NCI-H2196 (cell line): ENCODE data around the gene IL21R.
A peak's percentile ranks its signal among the peaks of the same experiment; 100 is the strongest.

Source experiments
- DNase-seq: peaks from one replicate; lab custom pipeline; 2025; ENCODE audit not compliant: unreplicated experiment; lab: John Stamatoyannopoulos, UW

The IL21R gene

GRCh38 chr16:27401768-27402568 is at the start of gene IL21R:
TSS of gene IL21R (plus strand) at chr16:27402174. CDS start at chr16:27430072, 27,898 bp downstream.
- no peak for DNase-seq

GRCh38 chr16:27353853-27354252 is 48.1 kb upstream of the IL21R start:
- DNase-seq = no peak

- DNase-seq = no peak
These were observed 46.4 kb upstream of the IL21R start for GRCh38 chr16:27355610-27356009.

GRCh38 chr16:27356794-27357193 is 45.2 kb upstream of the IL21R start:
- DNase-seq = no peak

- no peak for DNase-seq
These were observed 42.9 kb upstream of the IL21R start for GRCh38 chr16:27359051-27359450.

DNA sequence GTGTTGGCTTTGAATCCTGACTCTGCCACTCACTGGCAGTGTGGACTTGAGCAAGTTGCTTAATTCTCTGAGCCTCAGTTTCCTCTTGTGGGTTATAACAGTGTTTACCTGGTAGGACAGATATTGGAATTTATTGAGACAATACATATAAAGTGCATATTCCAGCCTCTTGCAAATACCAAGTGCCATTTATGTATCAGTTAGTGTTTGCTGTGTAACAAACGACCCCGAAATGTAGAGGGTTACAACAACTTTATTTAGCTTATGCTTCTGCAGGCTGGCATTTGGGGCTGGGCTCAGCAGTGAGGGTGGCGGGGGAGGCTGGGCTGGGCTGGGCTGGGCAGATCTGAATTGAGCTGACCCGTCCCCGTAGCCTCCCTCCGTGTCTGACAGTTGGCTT is 42.4 kb upstream of the IL21R start:
- no peak for DNase-seq

- DNase-seq = no peak
These were observed 40.0 kb upstream of the IL21R start for GRCh38 chr16:27361987-27362386.

DNA sequence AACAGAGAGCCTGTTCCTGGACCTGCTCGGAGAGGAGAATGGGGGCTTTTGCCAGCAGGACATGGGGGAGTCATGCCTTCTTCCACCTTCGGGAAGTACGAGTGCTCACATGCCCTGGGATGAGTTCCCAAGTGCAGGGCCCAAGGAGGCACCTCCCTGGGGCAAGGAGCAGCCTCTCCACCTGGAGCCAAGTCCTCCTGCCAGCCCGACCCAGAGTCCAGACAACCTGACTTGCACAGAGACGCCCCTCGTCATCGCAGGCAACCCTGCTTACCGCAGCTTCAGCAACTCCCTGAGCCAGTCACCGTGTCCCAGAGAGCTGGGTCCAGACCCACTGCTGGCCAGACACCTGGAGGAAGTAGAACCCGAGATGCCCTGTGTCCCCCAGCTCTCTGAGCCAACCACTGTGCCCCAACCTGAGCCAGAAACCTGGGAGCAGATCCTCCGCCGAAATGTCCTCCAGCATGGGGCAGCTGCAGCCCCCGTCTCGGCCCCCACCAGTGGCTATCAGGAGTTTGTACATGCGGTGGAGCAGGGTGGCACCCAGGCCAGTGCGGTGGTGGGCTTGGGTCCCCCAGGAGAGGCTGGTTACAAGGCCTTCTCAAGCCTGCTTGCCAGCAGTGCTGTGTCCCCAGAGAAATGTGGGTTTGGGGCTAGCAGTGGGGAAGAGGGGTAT is 39.3 kb upstream of the IL21R start:
- DNase-seq = no peak

- DNase-seq = no peak
These were observed 38.7 kb upstream of the IL21R start for GRCh38 chr16:27363246-27363632.

DNA sequence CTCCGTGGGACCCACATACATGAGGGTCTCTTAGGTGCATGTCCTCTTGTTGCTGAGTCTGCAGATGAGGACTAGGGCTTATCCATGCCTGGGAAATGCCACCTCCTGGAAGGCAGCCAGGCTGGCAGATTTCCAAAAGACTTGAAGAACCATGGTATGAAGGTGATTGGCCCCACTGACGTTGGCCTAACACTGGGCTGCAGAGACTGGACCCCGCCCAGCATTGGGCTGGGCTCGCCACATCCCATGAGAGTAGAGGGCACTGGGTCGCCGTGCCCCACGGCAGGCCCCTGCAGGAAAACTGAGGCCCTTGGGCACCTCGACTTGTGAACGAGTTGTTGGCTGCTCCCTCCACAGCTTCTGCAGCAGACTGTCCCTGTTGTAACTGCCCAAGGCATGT is 38.2 kb upstream of the IL21R start:
- peak; percentile 79 for DNase-seq

- peak; percentile 21 for DNase-seq
These were observed 37.4 kb upstream of the IL21R start for GRCh38 chr16:27364493-27365141.

- DNase-seq = no peak
These were observed 36.6 kb upstream of the IL21R start for GRCh38 chr16:27365142-27366089.

DNA sequence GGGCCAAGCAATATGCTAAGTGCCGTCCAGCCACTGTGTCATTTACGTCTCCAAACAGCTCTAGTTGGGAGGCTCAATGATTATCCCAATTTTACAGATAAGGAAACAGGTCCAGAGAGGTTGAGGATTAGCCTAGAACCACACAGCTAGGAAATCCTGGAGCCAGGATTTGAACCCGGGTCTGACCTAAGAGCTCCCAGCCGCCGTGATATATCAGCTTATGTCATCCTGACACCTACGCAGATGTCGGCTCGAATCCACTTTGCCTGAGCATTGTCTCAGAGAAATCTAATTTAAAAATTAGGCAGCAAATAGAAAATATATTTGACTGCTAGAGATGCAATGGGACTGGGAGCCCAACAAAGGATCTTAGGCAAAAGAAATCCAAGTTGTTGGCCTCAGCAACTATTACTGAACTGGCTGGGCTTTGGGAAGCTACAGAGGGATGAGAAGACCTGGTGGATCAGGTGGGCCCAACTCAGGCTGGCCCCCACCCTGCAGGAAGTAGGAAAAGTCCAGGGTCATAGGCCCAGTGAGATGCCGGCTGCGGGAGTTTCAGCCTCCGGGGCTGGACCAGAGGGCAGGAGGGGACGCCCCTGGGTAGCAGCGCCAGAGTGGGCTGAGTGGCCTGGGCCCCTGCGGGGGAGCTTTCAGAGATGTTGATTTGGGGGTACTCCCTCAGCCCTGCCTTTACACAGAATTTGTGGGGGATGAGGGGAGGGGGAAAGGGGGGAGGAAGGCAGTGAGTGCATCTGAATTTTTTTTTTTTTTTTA is 35.1 kb upstream of the IL21R start:
- no peak for DNase-seq

GRCh38 chr16:27367461-27368357 is 34.3 kb upstream of the IL21R start:
- peak; percentile 26 for DNase-seq

- no peak for DNase-seq
These were observed 33.6 kb upstream of the IL21R start for GRCh38 chr16:27368358-27368722.

- no peak for DNase-seq
These were observed 32.2 kb upstream of the IL21R start for GRCh38 chr16:27369806-27370205.

GRCh38 chr16:27370318-27370717 is 31.7 kb upstream of the IL21R start:
- DNase-seq = no peak

- no peak for DNase-seq
These were observed 28.7 kb upstream of the IL21R start for GRCh38 chr16:27373312-27373711.

- no peak for DNase-seq
These were observed 27.7 kb upstream of the IL21R start for GRCh38 chr16:27374221-27374803.
